NCI-H69 (cell line): Measurements from ENCODE around the gene MT1B.
A peak's percentile ranks its signal among the peaks of the same experiment; 100 is the strongest.
"Not testable (repeated sequence)": the region's sequence is repeated elsewhere in the genome, so short reads cannot be mapped to it uniquely, and the experiment has no call there.

Experiments
- DNase-seq: peaks from one replicate; lab custom pipeline; 2025; lab: John Stamatoyannopoulos, UW

MT1B gene

GRCh38 chr16:56637814-56638750 is 13.6 kb upstream of the MT1B start, which contains the start of gene MT1A:
TSS of gene MT1A (plus strand) at chr16:56638666. CDS start at chr16:56638739, 73 bp downstream.
- DNase-seq: no peak

GRCh38 chr16:56639045-56639444 is 12.6 kb upstream of the MT1B start:
- DNase-seq: no peak

- DNase-seq: no peak
These were observed 11.6 kb upstream of the MT1B start for GRCh38 chr16:56640076-56640475.

- DNase-seq: no peak
These were observed 10.5 kb upstream of the MT1B start for GRCh38 chr16:56641166-56641565.

GRCh38 chr16:56643080-56643778 is 8.5 kb upstream of the MT1B start:
- DNase-seq: peak; percentile 51

- no peak for DNase-seq
These were observed 7.9 kb upstream of the MT1B start for GRCh38 chr16:56643833-56644232.

- DNase-seq: no peak
These were observed 6.4 kb upstream of the MT1B start for GRCh38 chr16:56645311-56645710.

GRCh38 chr16:56645838-56646237 is 5.8 kb upstream of the MT1B start:
- no peak for DNase-seq

GRCh38 chr16:56647641-56648431 is 3.9 kb upstream of the MT1B start:
- DNase-seq: no peak

- no peak for DNase-seq
These were observed 2.4 kb upstream of the MT1B start for GRCh38 chr16:56649271-56649670.

GRCh38 chr16:56649820-56650219 is 1.9 kb upstream of the MT1B start:
- DNase-seq: peak; percentile 75

- DNase-seq: no peak
These were observed 914 bp downstream of the MT1B start for GRCh38 chr16:56652600-56652999.

GRCh38 chr16:56653218-56653617 is 1.5 kb downstream of the MT1B start:
- no peak for DNase-seq

GRCh38 chr16:56657555-56658326 is 6.1 kb downstream of the MT1B start, which contains the start of gene MT1F:
TSS of gene MT1F (plus strand) at chr16:56657959. CDS start at chr16:56658059, 100 bp downstream.
- peak; percentile 77 for DNase-seq

GRCh38 chr16:56658327-56658875 is 6.7 kb downstream of the MT1B start:
- peak; percentile 18 for DNase-seq

GRCh38 chr16:56662357-56663354 is 11.0 kb downstream of the MT1B start:
- peak; percentile 53 for DNase-seq

- DNase-seq: no peak
These were observed 12.8 kb downstream of the MT1B start for GRCh38 chr16:56664506-56664905.

- not testable (repeated sequence) for DNase-seq
These were observed 13.9 kb downstream of the MT1B start for GRCh38 chr16:56665286-56666261.
